COLO829 (cell line): Measurements from ENCODE around the gene MET.

ENCODE experiments used
- DNase-seq: peaks from one replicate; pipeline ENCODE4 v3.0.0; 2012; ENCODE audit warnings: low spot score

The MET gene

DNA sequence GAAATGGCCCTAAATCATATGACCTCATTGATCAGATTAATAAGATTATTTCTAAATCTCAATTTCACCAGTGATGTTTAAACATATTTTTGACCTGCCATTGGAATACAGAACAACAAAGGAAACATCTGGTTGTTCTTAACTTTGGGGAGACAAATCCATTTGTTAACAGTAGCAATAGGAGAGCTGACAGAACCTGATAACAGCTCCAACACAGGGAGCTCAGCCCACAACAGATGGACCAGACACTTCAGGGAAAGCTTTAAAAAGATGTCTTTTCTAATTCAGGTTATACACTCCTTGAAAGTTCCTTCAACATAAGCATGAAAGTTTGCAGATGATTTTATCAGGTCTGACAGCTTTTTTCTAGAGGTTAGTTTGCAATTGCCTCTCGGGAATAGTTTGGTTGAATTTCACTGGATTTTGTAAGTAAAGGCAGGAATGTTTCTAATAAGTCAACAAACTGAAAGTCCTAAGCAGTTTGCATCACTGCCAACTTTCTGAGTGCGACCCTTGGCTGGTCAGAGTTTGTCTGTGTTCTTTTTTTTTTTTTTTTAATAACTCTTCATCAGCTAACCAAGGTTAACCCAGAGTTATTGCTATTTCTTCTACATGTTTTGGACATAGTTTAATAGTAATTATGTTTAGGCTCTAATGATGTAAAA is 6.5 kb upstream of the MET start:
- DNase-seq: no peak

DNA sequence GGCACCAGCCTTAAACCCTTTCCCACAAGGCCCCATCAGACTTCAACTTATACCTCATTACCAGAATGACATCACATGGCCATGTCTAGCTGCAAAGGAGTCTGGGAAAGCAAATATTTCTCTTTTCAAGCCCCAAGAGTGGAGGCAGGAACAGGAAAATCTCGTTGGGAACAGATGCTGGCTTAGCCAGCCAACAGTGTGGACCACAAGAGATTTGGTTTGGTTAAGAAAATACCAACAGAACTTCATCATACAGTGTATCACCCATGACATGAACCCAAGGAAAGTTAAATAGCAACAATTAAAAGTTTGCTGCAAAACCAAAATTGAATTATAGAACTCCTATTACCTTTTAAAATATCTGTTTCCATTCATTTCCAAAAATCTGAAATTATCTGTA is 2.2 kb upstream of the MET start:
- no peak for DNase-seq

- no peak for DNase-seq
Observed at GRCh38 chr7:116670409-116671015, 1.5 kb upstream of the MET start.

GRCh38 chr7:116671111-116671510 is 885 bp upstream of the MET start:
- DNase-seq: no peak

DNA sequence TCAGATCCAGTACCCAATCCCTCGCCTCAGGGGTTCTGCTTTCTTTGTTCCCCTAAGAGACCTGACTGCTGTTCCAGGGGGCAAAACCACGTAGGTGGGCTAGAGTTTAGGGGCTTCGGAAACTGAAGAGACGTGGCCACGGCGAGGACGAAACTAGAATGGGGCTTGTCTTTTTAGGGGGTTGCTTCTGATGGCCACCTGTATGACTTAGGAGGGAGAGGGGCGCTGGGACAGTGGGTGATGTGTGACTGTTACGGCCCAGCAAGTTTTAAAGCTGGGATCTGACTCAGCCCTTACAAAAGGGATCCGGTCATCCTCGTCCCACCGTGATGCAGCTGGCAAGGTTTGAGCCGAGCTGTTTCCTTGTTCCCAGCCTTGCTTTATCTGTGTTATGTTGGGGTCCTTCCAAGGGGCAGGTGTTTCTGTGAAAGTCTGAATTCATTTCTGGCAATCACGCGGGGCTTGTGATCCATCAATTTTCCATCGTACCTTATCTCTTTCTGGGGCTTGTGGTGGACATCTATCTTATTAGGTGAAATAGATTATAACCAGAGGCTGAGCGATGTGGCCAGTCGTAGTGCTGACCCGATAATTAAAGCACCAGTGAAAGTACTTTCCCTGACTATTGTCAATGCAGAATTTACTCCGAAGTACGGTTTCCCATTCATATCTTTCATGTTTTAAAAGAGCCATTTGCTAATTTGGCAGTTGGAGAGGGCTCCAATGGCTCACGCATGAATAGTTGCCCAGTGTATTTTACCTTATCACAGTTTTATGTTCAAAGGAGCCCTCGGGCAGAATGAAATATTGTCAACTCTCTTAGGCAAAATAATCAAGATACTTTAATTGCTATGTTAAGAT is 830 bp downstream of the MET start:
- DNase-seq: no peak

- DNase-seq: no peak
Observed at GRCh38 chr7:116673457-116673865, 1.5 kb downstream of the MET start.

DNA sequence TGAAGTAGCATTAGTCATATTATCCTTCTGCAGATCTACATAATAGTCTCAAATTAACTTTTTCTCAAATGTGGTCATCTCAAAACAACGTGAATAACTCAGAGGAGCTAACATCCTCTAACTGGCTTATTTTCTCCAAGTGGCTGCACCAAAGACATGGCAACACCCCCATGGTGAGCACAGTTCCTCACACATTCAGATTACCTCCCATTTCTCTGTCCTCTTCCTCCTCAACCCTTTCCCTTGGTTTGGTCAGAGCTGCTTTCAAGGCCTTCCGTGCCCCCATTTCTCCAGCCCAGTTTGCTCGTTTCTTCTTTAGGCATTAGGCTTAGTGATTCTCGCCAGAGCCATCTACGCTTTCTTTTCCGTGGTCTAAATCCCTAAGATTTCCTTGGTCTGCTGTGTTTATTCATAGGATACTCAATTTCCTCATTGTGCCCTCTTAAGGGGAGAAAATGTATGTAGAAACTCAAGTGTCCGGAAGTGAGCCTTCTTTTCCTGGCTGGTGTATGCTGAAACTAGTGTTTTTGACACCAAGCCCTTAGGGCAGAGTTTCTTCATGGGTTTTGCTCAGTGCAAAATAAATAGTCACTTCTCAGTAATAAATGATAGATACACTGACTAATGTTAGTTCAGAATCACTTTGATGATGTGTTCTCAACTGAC is 2.6 kb downstream of the MET start:
- DNase-seq: peak; percentile 53

- DNase-seq: no peak
Observed at GRCh38 chr7:116675812-116676355, 3.9 kb downstream of the MET start.

DNA sequence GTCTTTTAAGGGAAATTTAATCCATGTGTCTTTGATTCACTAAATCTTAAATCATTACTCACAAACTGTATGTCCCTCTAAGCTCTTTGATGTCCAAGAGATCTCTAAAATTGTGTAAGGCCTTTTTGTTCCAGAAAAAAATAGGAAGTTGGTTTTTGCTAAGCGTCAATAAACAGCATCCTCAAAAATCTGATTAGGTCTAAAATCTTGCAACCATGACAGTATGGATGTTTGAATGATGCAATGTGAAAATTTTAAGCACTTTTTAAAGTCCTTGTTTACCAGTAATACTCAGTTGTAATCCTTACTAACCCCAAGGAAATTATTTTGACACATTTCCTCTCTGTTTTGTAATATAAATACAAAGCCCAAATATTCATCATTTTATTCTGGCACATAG is 6.8 kb downstream of the MET start:
- no peak for DNase-seq

- DNase-seq: no peak
Observed at GRCh38 chr7:116679500-116679899, 7.5 kb downstream of the MET start.

DNA sequence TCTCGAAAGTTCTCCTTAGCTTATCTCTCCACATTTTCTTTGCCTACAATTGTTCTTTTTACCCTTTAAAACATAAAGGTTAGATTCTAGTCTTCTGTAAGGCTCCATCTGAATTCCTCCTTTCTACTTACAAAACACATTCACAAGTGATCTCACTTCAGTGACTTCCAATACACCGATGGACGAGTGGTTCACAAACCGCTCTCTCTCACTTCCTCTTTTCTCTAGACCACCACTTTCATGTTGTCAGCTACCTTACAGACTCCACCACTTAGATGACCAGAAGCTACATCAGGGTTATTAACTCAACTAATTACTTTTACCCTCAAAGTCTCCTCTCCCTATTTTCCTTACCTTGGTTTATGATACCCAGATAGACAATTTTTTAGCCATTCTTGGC is 11.8 kb downstream of the MET start:
- DNase-seq: no peak

GRCh38 chr7:116686033-116686432 is 14.0 kb downstream of the MET start:
- DNase-seq: no peak

- DNase-seq: no peak
Observed at GRCh38 chr7:116686812-116687419, 14.9 kb downstream of the MET start.

DNA sequence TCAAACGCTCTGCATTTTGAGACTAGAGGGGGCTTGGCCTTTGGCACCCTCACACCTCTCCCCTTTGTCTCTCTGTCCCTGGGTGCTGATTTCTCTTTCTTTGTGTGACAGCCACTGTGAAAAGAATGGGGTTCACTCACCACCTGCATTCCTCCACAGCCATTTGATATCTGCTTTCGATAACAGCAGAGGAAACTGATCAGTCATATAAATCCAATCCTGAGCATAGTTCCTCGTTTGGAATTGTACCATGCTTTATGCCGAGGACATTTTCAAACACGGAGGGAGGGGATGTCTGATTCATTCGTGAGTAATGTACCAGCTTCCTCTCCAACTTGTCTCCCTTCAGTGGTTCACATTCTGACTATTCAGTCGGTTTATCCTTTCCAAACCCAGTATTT is 15.8 kb downstream of the MET start:
- peak; percentile 84 for DNase-seq

DNA sequence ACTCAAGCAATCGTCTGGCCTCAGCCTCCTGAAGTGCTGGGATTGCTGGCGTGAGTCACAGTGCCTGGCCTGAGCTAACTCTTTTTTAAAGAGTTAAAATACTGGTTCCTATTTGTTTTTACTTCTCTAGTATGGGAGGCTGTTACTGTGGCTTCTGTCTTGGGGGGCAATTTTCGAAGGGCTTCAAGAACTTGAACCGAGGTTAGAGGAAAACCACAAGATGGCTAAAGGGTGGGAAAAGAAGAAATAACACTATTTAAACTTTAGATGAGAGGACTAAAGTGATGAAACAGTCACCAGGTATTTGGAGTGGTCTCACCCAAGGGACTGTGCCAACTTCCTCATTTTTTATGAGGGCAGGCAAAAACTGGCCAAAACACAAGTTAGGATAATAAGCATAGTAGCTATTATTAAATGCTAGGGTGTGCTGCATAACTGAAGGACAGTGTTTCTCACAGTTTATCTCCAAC is 17.8 kb downstream of the MET start:
- DNase-seq: no peak

- DNase-seq: no peak
Observed at GRCh38 chr7:116691664-116692063, 19.7 kb downstream of the MET start.

GRCh38 chr7:116692401-116693308 is 20.7 kb downstream of the MET start:
- no peak for DNase-seq

- no peak for DNase-seq
Observed at GRCh38 chr7:116696707-116697106, 24.7 kb downstream of the MET start.

DNA sequence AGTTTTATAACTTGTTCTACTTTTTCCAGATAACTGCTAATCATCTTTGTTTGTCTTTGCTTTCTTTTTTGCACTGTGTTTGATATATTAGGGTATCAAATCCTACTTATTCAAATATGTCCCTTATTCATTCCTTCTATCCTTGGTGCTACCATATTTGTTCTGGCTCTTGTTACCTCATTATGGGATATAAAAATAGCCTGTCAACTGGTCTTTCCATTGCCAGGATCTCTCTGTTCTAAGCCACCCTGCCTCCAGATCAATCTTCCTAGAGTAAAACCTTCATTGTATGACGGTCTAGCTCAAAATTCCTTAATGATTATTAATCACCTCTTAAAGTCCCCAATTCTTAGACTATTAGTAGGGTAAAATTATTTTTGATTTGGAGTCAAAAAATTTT is 25.2 kb downstream of the MET start:
- DNase-seq: no peak

DNA sequence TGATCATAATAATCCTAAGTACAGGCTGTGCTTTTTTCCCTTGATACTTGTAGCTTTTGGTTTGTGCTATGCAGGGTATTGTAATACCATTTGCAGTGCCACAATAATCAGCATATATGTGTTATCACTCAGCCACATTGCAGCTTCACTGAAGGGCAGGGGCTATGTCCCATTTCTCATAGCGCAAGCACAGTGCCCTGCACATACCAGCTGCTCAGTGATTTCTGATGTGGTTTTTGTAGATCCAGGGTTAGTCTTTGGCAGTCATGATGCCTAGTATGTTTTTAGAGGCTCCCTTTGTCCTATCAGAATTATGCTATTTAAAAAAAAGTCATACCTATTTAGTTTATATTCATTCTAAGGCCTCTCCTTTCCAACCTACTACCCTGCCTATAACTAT is 25.8 kb downstream of the MET start:
- no peak for DNase-seq

- DNase-seq: no peak
Observed at GRCh38 chr7:116698396-116698795, 26.4 kb downstream of the MET start.
